Vagina (tissue), 2 donors: ENCODE data around the gene NRDE2. TPM values are rescaled to one million over a fixed set of nuclear protein-coding genes. Genes with fewer than 3 reads are reported as not detected.
A peak's percentile ranks its signal among the peaks of the same experiment; 100 is the strongest.

Source experiments
- DNase-seq, 2 donors: peaks; one replicate each; pipeline ENCODE4 v3.0.0-alpha.2; 2017; ENCODE audit errors: extremely low spot score in 2 of 2
- H3K27ac ChIP-seq: fragments of 200-600 bp; sonication (generic); one replicate; pipeline ENCODE4 v1.5.1; 2019
- H3K27me3 ChIP-seq: fragments of 200-600 bp; sonication (generic); one replicate; pipeline ENCODE4 v1.5.1; 2019
- H3K36me3 ChIP-seq, 2 donors: fragments of 200-600 bp; sonication (generic); one replicate each; pipeline ENCODE4 v1.5.1; 2017 to 2019
- H3K4me1 ChIP-seq: fragments of 200-600 bp; sonication (generic); one replicate; pipeline ENCODE4 v1.5.1; 2019
- H3K4me3 ChIP-seq, 2 donors: fragments of 200-600 bp; sonication (generic); 1 replicate in 1 of 2; 2 replicates in 1 of 2; pipeline ENCODE4 v1.5.1; 2016 to 2019
- H3K9me3 ChIP-seq: fragments of 200-600 bp; sonication (generic); one replicate; pipeline ENCODE4 v1.5.1; 2019
- CTCF ChIP-seq, 3 experiments: fragments of 450-650 bp in 2 of 3; fragments of 200-600 bp in 1 of 3; sonication (generic) in 1 of 3; IDR thresholded peaks; one replicate each; pipeline ENCODE4 v1.5.1; 2017 to 2019; ENCODE audit warnings: antibody characterized with exemption in 3 of 3, mild to moderate bottlenecking in 2 of 3, moderate library complexity in 2 of 3
- POLR2A ChIP-seq, 2 donors: fragments of 450-650 bp; IDR thresholded peaks; one replicate each; pipeline ENCODE4 v1.6.1; 2017; ENCODE audit warnings: antibody characterized with exemption in 2 of 2, mild to moderate bottlenecking in 2 of 2, moderate library complexity in 2 of 2
- POLR2AphosphoS5 ChIP-seq, 2 donors: sonication (generic); formaldehyde crosslinking; IDR thresholded peaks; one replicate each; pipeline ENCODE4 v1.9.0; 2017; ENCODE audit warnings: antibody characterized with exemption in 2 of 2, mild to moderate bottlenecking in 2 of 2, low read depth in 1 of 2; ENCODE audit not compliant: insufficient read depth in 1 of 2
- intact Hi-C: fragments of 100-400 bp; cut with DNase I; formaldehyde crosslinking; loops from one replicate; pipeline ENCODE4 v1.15.1; 2023
- total RNA-seq: library from RNA; depleted of rRNA; stranded (reverse); fragments of >200 nt; gene quantifications from one replicate; pipeline ENCODE4 v1.2.3, GENCODE V29; 2016

Gene NRDE2
- total RNA-seq, 1 donor from 2014 or later: 7.9 TPM

- Histone ChIP-seq H3K27ac (no peak overlapping the region), H3K4me1 (peaks cover 7% of the 10 kb centered on the region), H3K9me3 (no peaks in the 10 kb centered on the region), H3K36me3 (peaks cover 0 to 22% of the 10 kb centered on the region in 2 donors), H3K4me3 (no peak overlapping the region), H3K27me3 (no peaks in the 10 kb centered on the region)
- TF ChIP-seq POLR2A (IDR thresholded peaks at IDR 0.05): no peak
- TF ChIP-seq CTCF (IDR thresholded peaks at IDR 0.05): no peak
- no peak for TF ChIP-seq POLR2AphosphoS5 (IDR thresholded peaks at IDR 0.05; ENCODE audit: insufficient read depth in 1 of 2, low read depth in 1 of 2)
- intact Hi-C loops: no loop called here
- no peak for DNase-seq
These were observed 26.6 kb downstream of the NRDE2 start for GRCh38 chr14:90305176-90305601.

- H3K4me1 ChIP-seq: peaks cover 7% of the 10 kb centered on the region
- H3K27ac ChIP-seq: no peak overlapping the region
- H3K27me3 ChIP-seq: no peaks in the 10 kb centered on the region
- TF ChIP-seq POLR2AphosphoS5 (IDR thresholded peaks at IDR 0.05; ENCODE audit: insufficient read depth in 1 of 2, low read depth in 1 of 2) (no peak), POLR2A (IDR thresholded peaks at IDR 0.05) (no peak), CTCF (IDR thresholded peaks at IDR 0.05) (no peak)
- intact Hi-C loops: no loop called here
- no peaks in the 10 kb centered on the region for H3K9me3 ChIP-seq
- peaks cover 0 to 15% of the 10 kb centered on the region in 2 donors for H3K36me3 ChIP-seq
- H3K4me3 ChIP-seq: no peak overlapping the region
- no peak for DNase-seq
These were observed 27.2 kb downstream of the NRDE2 start for GRCh38 chr14:90304502-90304901.

GRCh38 chr14:90303473-90303872 lies 28.3 kb downstream of the NRDE2 start:
- H3K27ac ChIP-seq: no peak overlapping the region
- intact Hi-C loops: loop anchor here (1.0 kb wide), 1 partner anchor 26 kb away; no protein-coding TSS in a partner anchor
- no peaks in the 10 kb centered on the region for H3K9me3 ChIP-seq
- H3K4me3 ChIP-seq: no peak overlapping the region
- no peak for TF ChIP-seq POLR2A (IDR thresholded peaks at IDR 0.05)
- no peak for TF ChIP-seq CTCF (IDR thresholded peaks at IDR 0.05)
- H3K4me1 ChIP-seq: peaks cover 7% of the 10 kb centered on the region
- H3K36me3 ChIP-seq: peaks cover 0 to 14% of the 10 kb centered on the region in 2 donors
- no peaks in the 10 kb centered on the region for H3K27me3 ChIP-seq
- DNase-seq: no peak

GRCh38 chr14:90302529-90303303 lies 29.0 kb downstream of the NRDE2 start:
- Histone ChIP-seq H3K27me3 (no peaks in the 10 kb centered on the region), H3K9me3 (no peaks in the 10 kb centered on the region), H3K36me3 (peaks cover 0 to 21% of the 10 kb centered on the region in 2 donors), H3K4me1 (peaks cover 7% of the 10 kb centered on the region), H3K27ac (no peak overlapping the region), H3K4me3 (no peak overlapping the region)
- no peak for DNase-seq
- TF ChIP-seq POLR2AphosphoS5 (IDR thresholded peaks at IDR 0.05; ENCODE audit: insufficient read depth in 1 of 2, low read depth in 1 of 2) (no peak), POLR2A (IDR thresholded peaks at IDR 0.05) (no peak), CTCF (IDR thresholded peaks at IDR 0.05) (no peak)
- intact Hi-C loops: loop anchor here (1.0 kb wide), 1 partner anchor 25 kb away; no protein-coding TSS in a partner anchor

GRCh38 chr14:90301668-90302090 lies 30.1 kb downstream of the NRDE2 start:
- intact Hi-C loops: no loop called here
- peaks cover 0 to 23% of the 10 kb centered on the region in 2 donors for H3K36me3 ChIP-seq
- DNase-seq: no peak

More at GRCh38 chr14:90301668-90302090, 30.1 kb downstream of the NRDE2 start:
- Histone ChIP-seq H3K4me3 (no peak overlapping the region), H3K4me1 (peaks cover 7% of the 10 kb centered on the region), H3K9me3 (no peaks in the 10 kb centered on the region), H3K27me3 (no peaks in the 10 kb centered on the region), H3K27ac (peak overlapping the region; percentile 10)
- peak in 1 of 2 donors; percentile 34 for TF ChIP-seq POLR2AphosphoS5 (IDR thresholded peaks at IDR 0.05; ENCODE audit: insufficient read depth in 1 of 2, low read depth in 1 of 2)
- TF ChIP-seq CTCF (IDR thresholded peaks at IDR 0.05): no peak
